Rectal smooth muscle tissue (tissue), 1 donor: Measurements from ENCODE around the gene NUP43.

Experiments
- H3K27ac ChIP-seq: one replicate; pipeline ENCODE4 v1.7.0; 2013; ENCODE audit warnings: low read depth, low read length, inconsistent platforms
- H3K27me3 ChIP-seq: one replicate; pipeline ENCODE4 v1.7.0; 2013; ENCODE audit warnings: low read length; ENCODE audit not compliant: control insufficient read depth, insufficient read depth
- H3K36me3 ChIP-seq: one replicate; pipeline ENCODE4 v1.7.0; 2013; ENCODE audit warnings: low read length; ENCODE audit not compliant: control insufficient read depth, insufficient read depth
- H3K4me1 ChIP-seq: one replicate; pipeline ENCODE4 v1.7.0; 2013; ENCODE audit warnings: low read length; ENCODE audit not compliant: control insufficient read depth, insufficient read depth
- H3K4me3 ChIP-seq: one replicate; pipeline ENCODE4 v1.7.0; 2013; ENCODE audit warnings: low read length
- H3K9ac ChIP-seq: one replicate; pipeline ENCODE4 v1.7.0; 2013; ENCODE audit warnings: low read length

Gene NUP43

GRCh38 chr6:149746147-149746946, at the start of gene NUP43:
Gene NUP43, minus strand, starts transcription at chr6:149746529. Its CDS starts 34 bp downstream, at chr6:149746495.
- Histone ChIP-seq H3K27ac (peak within 1 kb of the TSS; percentile 70), H3K27me3 (no peaks in the 10 kb centered on the region), H3K4me1 (peaks cover 4% of the 10 kb centered on the region), H3K4me3 (peak within 1 kb of the TSS; percentile 88), H3K9ac (peak within 1 kb of the TSS; percentile 83), H3K36me3 (peaks cover 12% of the 10 kb centered on the region)

GRCh38 chr6:149783551-149783950, 37.2 kb upstream of the NUP43 start:
- H3K27ac ChIP-seq: no peak overlapping the region
- H3K4me3 ChIP-seq: no peak overlapping the region
- no peak overlapping the region for H3K9ac ChIP-seq
- H3K4me1 ChIP-seq: no peaks in the 10 kb centered on the region
- peaks cover 6% of the 10 kb centered on the region for H3K36me3 ChIP-seq
- H3K27me3 ChIP-seq: no peaks in the 10 kb centered on the region

GRCh38 chr6:149782337-149782736, 36.0 kb upstream of the NUP43 start:
- Histone ChIP-seq H3K4me3 (no peak overlapping the region), H3K9ac (no peak overlapping the region), H3K27me3 (no peaks in the 10 kb centered on the region), H3K4me1 (no peaks in the 10 kb centered on the region), H3K36me3 (peaks cover 6% of the 10 kb centered on the region), H3K27ac (no peak overlapping the region)

- no peaks in the 10 kb centered on the region for H3K4me1 ChIP-seq
- H3K27ac ChIP-seq: no peak overlapping the region
- peaks cover 6% of the 10 kb centered on the region for H3K36me3 ChIP-seq
- H3K4me3 ChIP-seq: no peak overlapping the region
- H3K27me3 ChIP-seq: no peaks in the 10 kb centered on the region
- H3K9ac ChIP-seq: no peak overlapping the region
Measured at GRCh38 chr6:149781715-149782114, 35.4 kb upstream of the NUP43 start.

- H3K4me3 ChIP-seq: no peak overlapping the region
- no peak overlapping the region for H3K27ac ChIP-seq
- H3K4me1 ChIP-seq: no peaks in the 10 kb centered on the region
- peaks cover 8% of the 10 kb centered on the region for H3K36me3 ChIP-seq
- no peak overlapping the region for H3K9ac ChIP-seq
- H3K27me3 ChIP-seq: no peaks in the 10 kb centered on the region
Measured at GRCh38 chr6:149779644-149779963, 33.3 kb upstream of the NUP43 start.

GRCh38 chr6:149777624-149778023, 31.3 kb upstream of the NUP43 start:
- H3K4me3 ChIP-seq: no peak overlapping the region
- no peaks in the 10 kb centered on the region for H3K4me1 ChIP-seq
- no peak overlapping the region for H3K9ac ChIP-seq
- H3K27me3 ChIP-seq: no peaks in the 10 kb centered on the region
- H3K27ac ChIP-seq: no peak overlapping the region
- H3K36me3 ChIP-seq: peaks cover 5% of the 10 kb centered on the region

GRCh38 chr6:149771925-149772324, 25.6 kb upstream of the NUP43 start:
- H3K27me3 ChIP-seq: no peaks in the 10 kb centered on the region
- H3K9ac ChIP-seq: no peak overlapping the region
- H3K4me1 ChIP-seq: no peaks in the 10 kb centered on the region
- peaks cover 8% of the 10 kb centered on the region for H3K36me3 ChIP-seq
- no peak overlapping the region for H3K27ac ChIP-seq
- H3K4me3 ChIP-seq: no peak overlapping the region

- Histone ChIP-seq H3K4me3 (no peak overlapping the region), H3K36me3 (peaks cover 6% of the 10 kb centered on the region), H3K27ac (no peak overlapping the region), H3K4me1 (no peaks in the 10 kb centered on the region), H3K27me3 (no peaks in the 10 kb centered on the region), H3K9ac (no peak overlapping the region)
Measured at GRCh38 chr6:149771185-149771584, 24.9 kb upstream of the NUP43 start.

GRCh38 chr6:149769676-149770075, 23.3 kb upstream of the NUP43 start:
- Histone ChIP-seq H3K9ac (no peak overlapping the region), H3K27me3 (no peaks in the 10 kb centered on the region), H3K4me1 (no peaks in the 10 kb centered on the region), H3K27ac (no peak overlapping the region), H3K4me3 (no peak overlapping the region), H3K36me3 (peaks cover 6% of the 10 kb centered on the region)

GRCh38 chr6:149766156-149766769, 19.9 kb upstream of the NUP43 start:
- Histone ChIP-seq H3K4me1 (no peaks in the 10 kb centered on the region), H3K9ac (no peak overlapping the region), H3K36me3 (peaks cover 2% of the 10 kb centered on the region), H3K4me3 (no peak overlapping the region), H3K27me3 (no peaks in the 10 kb centered on the region), H3K27ac (no peak overlapping the region)

GRCh38 chr6:149763866-149764265, 17.5 kb upstream of the NUP43 start:
- H3K4me1 ChIP-seq: no peaks in the 10 kb centered on the region
- no peak overlapping the region for H3K27ac ChIP-seq
- H3K4me3 ChIP-seq: no peak overlapping the region
- H3K27me3 ChIP-seq: no peaks in the 10 kb centered on the region
- H3K36me3 ChIP-seq: peaks cover 4% of the 10 kb centered on the region
- H3K9ac ChIP-seq: no peak overlapping the region

GRCh38 chr6:149761438-149761837, 15.1 kb upstream of the NUP43 start:
- no peak overlapping the region for H3K9ac ChIP-seq
- no peaks in the 10 kb centered on the region for H3K27me3 ChIP-seq
- H3K4me1 ChIP-seq: no peaks in the 10 kb centered on the region
- H3K4me3 ChIP-seq: no peak overlapping the region
- no peak overlapping the region for H3K27ac ChIP-seq
- H3K36me3 ChIP-seq: peaks cover 2% of the 10 kb centered on the region

- H3K27me3 ChIP-seq: no peaks in the 10 kb centered on the region
- no peak overlapping the region for H3K4me3 ChIP-seq
- no peaks in the 10 kb centered on the region for H3K4me1 ChIP-seq
- peaks cover 2% of the 10 kb centered on the region for H3K36me3 ChIP-seq
- no peak overlapping the region for H3K27ac ChIP-seq
- no peak overlapping the region for H3K9ac ChIP-seq
Measured at GRCh38 chr6:149756261-149756636, 9.9 kb upstream of the NUP43 start.
